ENCODE data around the gene C11orf42.

C11orf42 gene

GRCh38 chr11:6219359-6219758 is 14.0 kb downstream of the C11orf42 start:
- no peak overlapping the region for H3K9ac ChIP-seq (ENCODE audit: low read depth in 1 of 2, low read length in 2 of 2)
- no peak overlapping the region for H3K27ac ChIP-seq (ENCODE audit: low read depth, low read length)
- H3K36me3 ChIP-seq (ENCODE audit: control insufficient read depth in 1 of 2, insufficient read depth in 2 of 2, low read length in 2 of 2), result peaks cover 77 to 98% of the 10 kb centered on the region in 2 donors
- no peaks in the 10 kb centered on the region for H3K4me1 ChIP-seq (ENCODE audit: control insufficient read depth in 1 of 2, insufficient read depth in 2 of 2, low read length in 2 of 2)
- H3K4me3 ChIP-seq (ENCODE audit: low read depth in 1 of 2, low read length in 2 of 2), result no peak overlapping the region
- no peaks in the 10 kb centered on the region for H3K9me3 ChIP-seq (ENCODE audit: control insufficient read depth in 1 of 2, low read length in 2 of 2)
- H3K27me3 ChIP-seq (ENCODE audit: control insufficient read depth in 1 of 2, insufficient read depth in 2 of 2, low read length in 2 of 2), result no peaks in the 10 kb centered on the region

GRCh38 chr11:6223854-6224253 is 18.5 kb downstream of the C11orf42 start:
- Histone ChIP-seq H3K4me3 (ENCODE audit: low read depth in 1 of 2, low read length in 2 of 2) (no peak overlapping the region), H3K9ac (ENCODE audit: low read depth in 1 of 2, low read length in 2 of 2) (no peak overlapping the region), H3K27ac (ENCODE audit: low read depth, low read length) (no peak overlapping the region), H3K4me1 (ENCODE audit: control insufficient read depth in 1 of 2, insufficient read depth in 2 of 2, low read length in 2 of 2) (peaks cover 16 to 32% of the 10 kb centered on the region in 2 donors), H3K9me3 (ENCODE audit: control insufficient read depth in 1 of 2, low read length in 2 of 2) (no peaks in the 10 kb centered on the region), H3K36me3 (ENCODE audit: control insufficient read depth in 1 of 2, insufficient read depth in 2 of 2, low read length in 2 of 2) (peaks cover 42 to 57% of the 10 kb centered on the region in 2 donors), H3K27me3 (ENCODE audit: control insufficient read depth in 1 of 2, insufficient read depth in 2 of 2, low read length in 2 of 2) (no peaks in the 10 kb centered on the region)

- peaks cover 36 to 51% of the 10 kb centered on the region in 2 donors for H3K36me3 ChIP-seq (ENCODE audit: control insufficient read depth in 1 of 2, insufficient read depth in 2 of 2, low read length in 2 of 2)
Observed at GRCh38 chr11:6224421-6224820, 19.1 kb downstream of the C11orf42 start.

GRCh38 chr11:6225024-6225423 is 19.7 kb downstream of the C11orf42 start:
- no peaks in the 10 kb centered on the region for H3K27me3 ChIP-seq (ENCODE audit: control insufficient read depth in 1 of 2, insufficient read depth in 2 of 2, low read length in 2 of 2)
- H3K4me1 ChIP-seq (ENCODE audit: control insufficient read depth in 1 of 2, insufficient read depth in 2 of 2, low read length in 2 of 2), result peaks cover 26 to 37% of the 10 kb centered on the region in 2 donors
- H3K36me3 ChIP-seq (ENCODE audit: control insufficient read depth in 1 of 2, insufficient read depth in 2 of 2, low read length in 2 of 2), result peaks cover 31 to 45% of the 10 kb centered on the region in 2 donors
- no peak overlapping the region for H3K4me3 ChIP-seq (ENCODE audit: low read depth in 1 of 2, low read length in 2 of 2)
- H3K9ac ChIP-seq (ENCODE audit: low read depth in 1 of 2, low read length in 2 of 2), result no peak overlapping the region
- H3K9me3 ChIP-seq (ENCODE audit: control insufficient read depth in 1 of 2, low read length in 2 of 2), result no peaks in the 10 kb centered on the region
- no peak overlapping the region for H3K27ac ChIP-seq (ENCODE audit: low read depth, low read length)

More at GRCh38 chr11:6224421-6224820, 19.1 kb downstream of the C11orf42 start:
- H3K27me3 ChIP-seq (ENCODE audit: control insufficient read depth in 1 of 2, insufficient read depth in 2 of 2, low read length in 2 of 2), result no peaks in the 10 kb centered on the region
- H3K9me3 ChIP-seq (ENCODE audit: control insufficient read depth in 1 of 2, low read length in 2 of 2), result no peaks in the 10 kb centered on the region
- H3K27ac ChIP-seq (ENCODE audit: low read depth, low read length), result no peak overlapping the region
- no peak overlapping the region for H3K9ac ChIP-seq (ENCODE audit: low read depth in 1 of 2, low read length in 2 of 2)
- peaks cover 20 to 37% of the 10 kb centered on the region in 2 donors for H3K4me1 ChIP-seq (ENCODE audit: control insufficient read depth in 1 of 2, insufficient read depth in 2 of 2, low read length in 2 of 2)
- no peak overlapping the region for H3K4me3 ChIP-seq (ENCODE audit: low read depth in 1 of 2, low read length in 2 of 2)

- Histone ChIP-seq H3K9ac (ENCODE audit: low read depth in 1 of 2, low read length in 2 of 2) (no peak overlapping the region), H3K4me3 (ENCODE audit: low read depth in 1 of 2, low read length in 2 of 2) (peak overlapping the region in 1 of 2 donors; percentile 16), H3K27ac (ENCODE audit: low read depth, low read length) (no peak overlapping the region), H3K4me1 (ENCODE audit: control insufficient read depth in 1 of 2, insufficient read depth in 2 of 2, low read length in 2 of 2) (peaks cover 35 to 46% of the 10 kb centered on the region in 2 donors), H3K9me3 (ENCODE audit: control insufficient read depth in 1 of 2, low read length in 2 of 2) (no peaks in the 10 kb centered on the region), H3K36me3 (ENCODE audit: control insufficient read depth in 1 of 2, insufficient read depth in 2 of 2, low read length in 2 of 2) (peaks cover 25 to 36% of the 10 kb centered on the region in 2 donors), H3K27me3 (ENCODE audit: control insufficient read depth in 1 of 2, insufficient read depth in 2 of 2, low read length in 2 of 2) (no peaks in the 10 kb centered on the region)
Observed at GRCh38 chr11:6225896-6226295, 20.5 kb downstream of the C11orf42 start.

- Histone ChIP-seq H3K36me3 (ENCODE audit: control insufficient read depth in 1 of 2, insufficient read depth in 2 of 2, low read length in 2 of 2) (peaks cover 5 to 10% of the 10 kb centered on the region in 2 donors), H3K4me1 (ENCODE audit: control insufficient read depth in 1 of 2, insufficient read depth in 2 of 2, low read length in 2 of 2) (peaks cover 46 to 63% of the 10 kb centered on the region in 2 donors), H3K9ac (ENCODE audit: low read depth in 1 of 2, low read length in 2 of 2) (peak overlapping the region; percentile 15 to 80), H3K9me3 (ENCODE audit: control insufficient read depth in 1 of 2, low read length in 2 of 2) (no peaks in the 10 kb centered on the region), H3K4me3 (ENCODE audit: low read depth in 1 of 2, low read length in 2 of 2) (peak overlapping the region; percentile 70 to 72), H3K27ac (ENCODE audit: low read depth, low read length) (no peak overlapping the region), H3K27me3 (ENCODE audit: control insufficient read depth in 1 of 2, insufficient read depth in 2 of 2, low read length in 2 of 2) (no peaks in the 10 kb centered on the region)
Observed at GRCh38 chr11:6228520-6228919, 23.2 kb downstream of the C11orf42 start.

GRCh38 chr11:6229911-6230310 is 24.6 kb downstream of the C11orf42 start:
- peak overlapping the region; percentile 70 to 72 for H3K4me3 ChIP-seq (ENCODE audit: low read depth in 1 of 2, low read length in 2 of 2)
- H3K27ac ChIP-seq (ENCODE audit: low read depth, low read length), result peak overlapping the region; percentile 48

GRCh38 chr11:6232899-6233298 is 27.5 kb downstream of the C11orf42 start:
- no peaks in the 10 kb centered on the region for H3K27me3 ChIP-seq (ENCODE audit: control insufficient read depth in 1 of 2, insufficient read depth in 2 of 2, low read length in 2 of 2)
- H3K4me3 ChIP-seq (ENCODE audit: low read depth in 1 of 2, low read length in 2 of 2), result no peak overlapping the region

More at GRCh38 chr11:6229911-6230310, 24.6 kb downstream of the C11orf42 start:
- Histone ChIP-seq H3K4me1 (ENCODE audit: control insufficient read depth in 1 of 2, insufficient read depth in 2 of 2, low read length in 2 of 2) (peaks cover 52 to 67% of the 10 kb centered on the region in 2 donors), H3K9me3 (ENCODE audit: control insufficient read depth in 1 of 2, low read length in 2 of 2) (no peaks in the 10 kb centered on the region), H3K27me3 (ENCODE audit: control insufficient read depth in 1 of 2, insufficient read depth in 2 of 2, low read length in 2 of 2) (no peaks in the 10 kb centered on the region), H3K36me3 (ENCODE audit: control insufficient read depth in 1 of 2, insufficient read depth in 2 of 2, low read length in 2 of 2) (no peaks in the 10 kb centered on the region), H3K9ac (ENCODE audit: low read depth in 1 of 2, low read length in 2 of 2) (peak overlapping the region; percentile 63 to 80)

GRCh38 chr11:6233984-6234386 is 28.6 kb downstream of the C11orf42 start:
- H3K9ac ChIP-seq (ENCODE audit: low read depth in 1 of 2, low read length in 2 of 2), result peak overlapping the region; percentile 96 to 97
- peak overlapping the region; percentile 94 to 98 for H3K4me3 ChIP-seq (ENCODE audit: low read depth in 1 of 2, low read length in 2 of 2)
- H3K4me1 ChIP-seq (ENCODE audit: control insufficient read depth in 1 of 2, insufficient read depth in 2 of 2, low read length in 2 of 2), result peaks cover 33 to 36% of the 10 kb centered on the region in 2 donors
- no peaks in the 10 kb centered on the region for H3K36me3 ChIP-seq (ENCODE audit: control insufficient read depth in 1 of 2, insufficient read depth in 2 of 2, low read length in 2 of 2)
- no peaks in the 10 kb centered on the region for H3K27me3 ChIP-seq (ENCODE audit: control insufficient read depth in 1 of 2, insufficient read depth in 2 of 2, low read length in 2 of 2)
- H3K27ac ChIP-seq (ENCODE audit: low read depth, low read length), result peak overlapping the region; percentile 80
- H3K9me3 ChIP-seq (ENCODE audit: control insufficient read depth in 1 of 2, low read length in 2 of 2), result no peaks in the 10 kb centered on the region

More at GRCh38 chr11:6232899-6233298, 27.5 kb downstream of the C11orf42 start:
- Histone ChIP-seq H3K27ac (ENCODE audit: low read depth, low read length) (no peak overlapping the region), H3K4me1 (ENCODE audit: control insufficient read depth in 1 of 2, insufficient read depth in 2 of 2, low read length in 2 of 2) (peaks cover 36 to 38% of the 10 kb centered on the region in 2 donors), H3K9ac (ENCODE audit: low read depth in 1 of 2, low read length in 2 of 2) (no peak overlapping the region), H3K36me3 (ENCODE audit: control insufficient read depth in 1 of 2, insufficient read depth in 2 of 2, low read length in 2 of 2) (no peaks in the 10 kb centered on the region), H3K9me3 (ENCODE audit: control insufficient read depth in 1 of 2, low read length in 2 of 2) (no peaks in the 10 kb centered on the region)

- Histone ChIP-seq H3K4me1 (ENCODE audit: control insufficient read depth in 1 of 2, insufficient read depth in 2 of 2, low read length in 2 of 2) (peaks cover 30 to 31% of the 10 kb centered on the region in 2 donors), H3K27ac (ENCODE audit: low read depth, low read length) (peak within 1 kb of the TSS; percentile 91), H3K4me3 (ENCODE audit: low read depth in 1 of 2, low read length in 2 of 2) (peak within 1 kb of the TSS; percentile 94 to 98), H3K36me3 (ENCODE audit: control insufficient read depth in 1 of 2, insufficient read depth in 2 of 2, low read length in 2 of 2) (no peaks in the 10 kb centered on the region), H3K9me3 (ENCODE audit: control insufficient read depth in 1 of 2, low read length in 2 of 2) (no peaks in the 10 kb centered on the region), H3K9ac (ENCODE audit: low read depth in 1 of 2, low read length in 2 of 2) (peak within 1 kb of the TSS; percentile 96 to 97), H3K27me3 (ENCODE audit: control insufficient read depth in 1 of 2, insufficient read depth in 2 of 2, low read length in 2 of 2) (no peaks in the 10 kb centered on the region)
Observed at GRCh38 chr11:6234387-6235107, 29.2 kb downstream of the C11orf42 start, which contains the start of gene FHIP1B. Gene FHIP1B (minus strand): TSS chr11:6234636. CDS start chr11:6224516, 10,120 bp downstream.
